Mammary epithelial cell (primary cell): Measurements from ENCODE around the gene PIGZ.

Source experiments
- EZH2 ChIP-seq: IDR thresholded peaks from 2 replicates; pipeline ENCODE4 v1.6.1; 2012; ENCODE audit warnings: low read length, inconsistent platforms, borderline replicate concordance
- TF ChIP-seq, protein P1 (sequence below), 2 donors: IDR thresholded peaks in 1 of 2; conservative IDR thresholded peaks in 1 of 2; 2 replicates each; pipeline ENCODE4 v1.5.1; 2011 to 2012; ENCODE audit warnings: inconsistent platforms in 2 of 2, low read length in 2 of 2, mild to moderate bottlenecking in 2 of 2, control low read depth in 1 of 2, low read depth in 1 of 2; ENCODE audit not compliant: insufficient read depth in 1 of 2; ENCODE audit errors: extremely low read depth in 1 of 2

GRCh38 chr3:196916221-196916620, 52.4 kb downstream of the PIGZ start:
- no peak for TF ChIP-seq EZH2
- TF ChIP-seq, protein P1, sequence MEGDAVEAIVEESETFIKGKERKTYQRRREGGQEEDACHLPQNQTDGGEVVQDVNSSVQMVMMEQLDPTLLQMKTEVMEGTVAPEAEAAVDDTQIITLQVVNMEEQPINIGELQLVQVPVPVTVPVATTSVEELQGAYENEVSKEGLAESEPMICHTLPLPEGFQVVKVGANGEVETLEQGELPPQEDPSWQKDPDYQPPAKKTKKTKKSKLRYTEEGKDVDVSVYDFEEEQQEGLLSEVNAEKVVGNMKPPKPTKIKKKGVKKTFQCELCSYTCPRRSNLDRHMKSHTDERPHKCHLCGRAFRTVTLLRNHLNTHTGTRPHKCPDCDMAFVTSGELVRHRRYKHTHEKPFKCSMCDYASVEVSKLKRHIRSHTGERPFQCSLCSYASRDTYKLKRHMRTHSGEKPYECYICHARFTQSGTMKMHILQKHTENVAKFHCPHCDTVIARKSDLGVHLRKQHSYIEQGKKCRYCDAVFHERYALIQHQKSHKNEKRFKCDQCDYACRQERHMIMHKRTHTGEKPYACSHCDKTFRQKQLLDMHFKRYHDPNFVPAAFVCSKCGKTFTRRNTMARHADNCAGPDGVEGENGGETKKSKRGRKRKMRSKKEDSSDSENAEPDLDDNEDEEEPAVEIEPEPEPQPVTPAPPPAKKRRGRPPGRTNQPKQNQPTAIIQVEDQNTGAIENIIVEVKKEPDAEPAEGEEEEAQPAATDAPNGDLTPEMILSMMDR (conservative IDR thresholded peaks at IDR 0.05 in 1 of 2, IDR thresholded peaks at IDR 0.05 in 1 of 2; ENCODE audit: extremely low read depth in 1 of 2, insufficient read depth in 1 of 2, low read depth in 1 of 2, low read length in 2 of 2), result no peak
